ENCODE measurements around the gene JAKMIP3.
A peak's percentile ranks its signal among the peaks of the same experiment; 100 is the strongest.

Gene JAKMIP3

DNA sequence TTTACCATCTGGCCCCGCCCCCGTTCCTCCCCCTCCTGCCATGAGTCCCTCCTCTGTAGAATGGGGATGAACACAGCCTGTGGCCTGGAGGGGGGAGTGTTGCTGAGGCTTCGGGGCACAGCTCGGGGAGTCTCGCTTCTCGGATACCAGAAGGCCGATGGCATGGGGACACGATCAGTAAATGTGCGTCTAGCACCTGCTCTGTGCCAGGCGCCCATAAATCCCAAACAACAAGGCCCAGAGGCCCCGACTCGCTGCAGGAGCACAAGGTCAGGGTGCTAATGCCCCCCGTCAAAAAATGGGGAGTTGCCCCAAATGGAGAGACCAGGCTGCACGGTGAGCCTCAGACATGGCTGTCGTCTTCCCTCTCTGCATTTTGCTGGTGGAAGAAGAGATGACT, 40.7 kb downstream of the JAKMIP3 start:
- H3K4me1 ChIP-seq (ENCODE audit: control insufficient read depth, insufficient read depth, low read length), result no peaks in the 10 kb centered on the region

GRCh38 chr10:132107186-132107948, 41.6 kb downstream of the JAKMIP3 start:
- no peaks in the 10 kb centered on the region for H3K36me3 ChIP-seq (ENCODE audit: control insufficient read depth, insufficient read depth, low read length)
- no peaks in the 10 kb centered on the region for H3K4me1 ChIP-seq (ENCODE audit: control insufficient read depth, insufficient read depth, low read length)
- no peak overlapping the region for H3K9ac ChIP-seq (ENCODE audit: low read depth, low read length)

More for the DNA sequence above, 40.7 kb downstream of the JAKMIP3 start:
- H3K36me3 ChIP-seq (ENCODE audit: control insufficient read depth, insufficient read depth, low read length), result no peaks in the 10 kb centered on the region
- H3K4me3 ChIP-seq (ENCODE audit: low read depth, low read length), result no peak overlapping the region
- no peaks in the 10 kb centered on the region for H3K27me3 ChIP-seq (ENCODE audit: control insufficient read depth, insufficient read depth, low read length)
- no peak overlapping the region for H3K9ac ChIP-seq (ENCODE audit: low read depth, low read length)
- H3K27ac ChIP-seq (ENCODE audit: low read depth, low read length), result no peak overlapping the region
- H3K9me3 ChIP-seq (ENCODE audit: control insufficient read depth, insufficient read depth, low read length), result no peaks in the 10 kb centered on the region

DNA sequence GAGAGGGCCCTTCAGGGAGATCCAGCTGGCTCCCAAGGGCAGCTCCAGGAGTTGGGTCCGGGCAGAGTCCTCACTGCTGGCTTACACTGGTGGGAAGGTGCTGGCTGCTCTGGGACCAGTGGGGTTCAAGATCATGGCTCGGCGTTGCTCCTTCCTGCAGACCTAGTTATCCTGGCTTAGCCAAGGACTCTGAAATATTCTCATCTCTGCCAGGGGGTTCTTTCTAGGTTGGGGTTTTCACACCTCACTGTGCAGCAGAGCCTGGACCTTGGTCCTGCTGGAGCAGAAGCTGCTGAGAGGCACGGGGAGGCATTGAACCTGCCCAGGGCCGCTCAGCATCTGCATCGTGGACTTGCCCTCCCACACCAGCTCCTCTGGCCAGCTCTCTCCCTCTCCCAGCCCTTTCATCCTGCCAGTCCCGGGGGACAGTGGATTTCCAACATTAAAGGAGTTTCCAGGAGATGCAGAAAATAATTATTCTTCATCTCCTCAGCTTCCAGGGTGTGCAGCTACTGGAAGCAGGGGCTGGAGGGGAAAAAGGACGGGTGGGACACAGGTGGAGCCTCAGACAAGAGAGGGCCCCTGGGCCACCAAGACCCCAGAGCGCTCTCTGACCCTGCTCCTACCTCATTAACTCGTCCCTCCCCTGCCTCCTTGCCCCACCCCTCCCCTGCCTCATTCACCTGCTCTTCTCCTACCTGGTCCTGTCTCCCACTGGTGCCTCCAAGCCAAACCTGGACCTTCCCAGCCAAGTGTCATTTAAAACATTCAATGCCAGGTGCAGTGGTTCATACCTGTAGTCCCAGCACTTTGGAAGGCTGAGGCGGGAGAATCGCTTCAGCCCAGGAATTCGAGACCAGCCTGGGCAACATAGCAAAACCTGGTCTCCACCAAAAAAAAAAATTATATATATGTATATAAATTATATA, 42.5 kb downstream of the JAKMIP3 start:
- Histone ChIP-seq H3K4me1 (ENCODE audit: control insufficient read depth, insufficient read depth, low read length) (no peaks in the 10 kb centered on the region), H3K36me3 (ENCODE audit: control insufficient read depth, insufficient read depth, low read length) (no peaks in the 10 kb centered on the region), H3K4me3 (ENCODE audit: low read depth, low read length) (no peak overlapping the region), H3K27ac (ENCODE audit: low read depth, low read length) (no peak overlapping the region), H3K9me3 (ENCODE audit: control insufficient read depth, insufficient read depth, low read length) (no peaks in the 10 kb centered on the region), H3K27me3 (ENCODE audit: control insufficient read depth, insufficient read depth, low read length) (no peaks in the 10 kb centered on the region), H3K9ac (ENCODE audit: low read depth, low read length) (no peak overlapping the region)

More at GRCh38 chr10:132107186-132107948, 41.6 kb downstream of the JAKMIP3 start:
- Histone ChIP-seq H3K27me3 (ENCODE audit: control insufficient read depth, insufficient read depth, low read length) (no peaks in the 10 kb centered on the region), H3K9me3 (ENCODE audit: control insufficient read depth, insufficient read depth, low read length) (no peaks in the 10 kb centered on the region), H3K4me3 (ENCODE audit: low read depth, low read length) (no peak overlapping the region), H3K27ac (ENCODE audit: low read depth, low read length) (no peak overlapping the region)

DNA sequence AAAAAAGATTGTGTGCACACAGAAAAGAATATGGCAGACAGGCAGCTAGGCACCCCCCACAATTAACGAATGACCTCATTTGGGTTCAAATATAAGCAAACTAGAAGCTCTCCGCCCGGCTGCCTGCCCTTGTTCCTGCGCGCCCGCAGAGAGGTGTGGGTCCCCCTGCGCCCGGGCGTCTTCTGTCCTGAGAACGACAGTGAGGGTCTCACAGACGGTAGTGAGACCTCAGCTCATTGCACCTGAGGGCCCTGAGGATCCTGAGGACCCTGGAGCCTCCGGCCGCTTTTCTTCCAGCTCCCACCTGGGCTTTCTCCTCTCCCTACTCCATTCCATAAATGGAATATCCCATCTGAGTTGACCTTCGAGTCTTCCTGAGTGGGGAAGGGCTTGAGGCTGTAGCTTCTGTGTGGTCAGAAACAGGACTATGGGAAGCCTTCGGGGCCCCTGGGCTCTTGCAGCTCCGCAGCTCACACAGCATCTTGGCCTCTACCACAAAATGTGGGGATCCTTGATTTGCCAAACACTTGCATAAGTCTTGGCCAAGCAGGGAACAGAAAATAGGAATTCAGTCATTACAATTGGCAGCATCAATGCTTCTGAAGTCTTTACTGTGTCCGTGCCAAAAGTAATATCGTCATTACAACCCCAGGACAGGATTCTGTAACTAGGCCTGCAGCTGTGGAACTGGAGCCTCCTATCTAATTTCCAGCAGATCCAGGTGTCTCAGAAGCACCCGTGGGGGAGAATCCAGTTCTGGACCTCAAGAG, 43.8 kb downstream of the JAKMIP3 start:
- Histone ChIP-seq H3K4me1 (ENCODE audit: control insufficient read depth, insufficient read depth, low read length) (no peaks in the 10 kb centered on the region), H3K36me3 (ENCODE audit: control insufficient read depth, insufficient read depth, low read length) (no peaks in the 10 kb centered on the region), H3K27me3 (ENCODE audit: control insufficient read depth, insufficient read depth, low read length) (no peaks in the 10 kb centered on the region), H3K9me3 (ENCODE audit: control insufficient read depth, insufficient read depth, low read length) (no peaks in the 10 kb centered on the region), H3K9ac (ENCODE audit: low read depth, low read length) (no peak overlapping the region), H3K27ac (ENCODE audit: low read depth, low read length) (no peak overlapping the region), H3K4me3 (ENCODE audit: low read depth, low read length) (no peak overlapping the region)

DNA sequence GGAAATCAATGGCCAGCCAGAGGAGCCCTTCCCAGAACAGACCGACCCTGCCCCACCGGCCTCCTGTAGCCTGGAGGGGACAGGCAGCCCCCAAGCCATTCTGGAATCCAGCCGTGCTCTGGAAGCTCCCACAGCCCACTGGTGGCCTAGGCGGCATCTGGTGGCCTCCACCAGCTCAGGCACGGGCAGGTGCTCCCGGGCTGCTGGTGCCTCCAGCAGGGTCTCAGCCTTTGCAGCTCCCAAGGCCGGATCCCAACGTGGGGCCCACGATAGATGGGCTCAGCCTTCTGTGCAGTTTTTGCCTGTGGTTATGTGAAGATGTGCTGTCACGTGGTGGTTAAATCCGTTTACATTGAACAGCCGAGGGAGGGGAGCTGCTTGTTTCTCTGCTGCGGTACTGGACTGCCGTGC, 44.4 kb downstream of the JAKMIP3 start:
- Histone ChIP-seq H3K9ac (ENCODE audit: low read depth, low read length) (no peak overlapping the region), H3K4me3 (ENCODE audit: low read depth, low read length) (no peak overlapping the region), H3K36me3 (ENCODE audit: control insufficient read depth, insufficient read depth, low read length) (no peaks in the 10 kb centered on the region), H3K27me3 (ENCODE audit: control insufficient read depth, insufficient read depth, low read length) (no peaks in the 10 kb centered on the region), H3K9me3 (ENCODE audit: control insufficient read depth, insufficient read depth, low read length) (no peaks in the 10 kb centered on the region), H3K27ac (ENCODE audit: low read depth, low read length) (no peak overlapping the region), H3K4me1 (ENCODE audit: control insufficient read depth, insufficient read depth, low read length) (no peaks in the 10 kb centered on the region)

DNA sequence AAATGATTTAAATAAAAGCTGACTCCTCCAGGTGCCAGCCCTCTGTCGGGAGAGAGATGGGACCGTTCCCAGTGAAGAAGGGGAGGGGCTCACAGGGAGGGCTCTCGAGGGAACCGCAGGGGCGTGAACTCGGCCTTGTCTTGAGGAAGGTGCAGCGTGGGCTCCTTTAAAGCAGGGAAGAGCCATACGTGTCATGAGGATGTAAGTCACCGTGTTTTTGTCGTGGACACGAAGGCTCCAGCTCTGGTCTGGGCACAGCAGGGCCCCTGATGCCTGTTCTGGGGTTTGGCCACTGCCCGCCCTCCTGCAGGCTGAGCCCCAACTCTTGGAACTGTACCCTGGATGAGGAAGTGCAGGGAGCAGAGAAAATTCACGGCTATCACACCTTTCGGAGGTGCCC, 45.0 kb downstream of the JAKMIP3 start:
- Histone ChIP-seq H3K27me3 (ENCODE audit: control insufficient read depth, insufficient read depth, low read length) (no peaks in the 10 kb centered on the region), H3K4me3 (ENCODE audit: low read depth, low read length) (no peak overlapping the region), H3K4me1 (ENCODE audit: control insufficient read depth, insufficient read depth, low read length) (no peaks in the 10 kb centered on the region), H3K9me3 (ENCODE audit: control insufficient read depth, insufficient read depth, low read length) (no peaks in the 10 kb centered on the region), H3K27ac (ENCODE audit: low read depth, low read length) (no peak overlapping the region), H3K36me3 (ENCODE audit: control insufficient read depth, insufficient read depth, low read length) (no peaks in the 10 kb centered on the region), H3K9ac (ENCODE audit: low read depth, low read length) (no peak overlapping the region)

DNA sequence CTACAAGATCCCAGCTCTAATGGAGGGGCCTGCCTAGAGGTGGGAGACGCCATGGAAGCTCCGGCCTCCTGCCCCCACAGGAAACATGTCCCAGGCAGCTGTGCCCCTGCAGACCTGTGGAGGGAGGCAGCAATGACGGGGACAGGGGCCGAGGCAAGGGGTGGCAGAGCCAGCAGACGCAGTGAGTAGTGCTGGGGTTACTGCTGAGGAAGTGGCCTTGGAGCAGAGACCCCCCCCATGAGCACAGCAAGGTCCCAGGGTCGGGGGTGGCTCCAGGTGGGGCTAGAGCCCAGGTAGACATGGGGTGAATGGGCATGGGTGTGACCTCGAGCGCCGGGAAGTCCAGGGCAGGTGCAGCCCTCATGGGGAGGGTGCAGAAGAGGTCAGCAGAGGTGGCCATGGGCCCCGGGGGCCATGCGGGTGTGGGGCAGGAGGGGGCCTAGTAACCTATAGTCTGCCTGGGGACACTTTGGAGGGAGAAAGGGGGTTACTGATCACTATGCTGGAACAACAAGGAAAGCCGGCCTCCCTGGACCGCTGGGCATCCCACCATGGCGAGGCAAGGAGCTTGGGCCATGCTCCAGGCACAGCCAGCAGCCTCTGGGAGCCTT, 45.5 kb downstream of the JAKMIP3 start:
- H3K27me3 ChIP-seq (ENCODE audit: control insufficient read depth, insufficient read depth, low read length), result no peaks in the 10 kb centered on the region
- no peak overlapping the region for H3K4me3 ChIP-seq (ENCODE audit: low read depth, low read length)
- H3K4me1 ChIP-seq (ENCODE audit: control insufficient read depth, insufficient read depth, low read length), result no peaks in the 10 kb centered on the region
- H3K9me3 ChIP-seq (ENCODE audit: control insufficient read depth, insufficient read depth, low read length), result no peaks in the 10 kb centered on the region
- H3K27ac ChIP-seq (ENCODE audit: low read depth, low read length), result no peak overlapping the region
- H3K36me3 ChIP-seq (ENCODE audit: control insufficient read depth, insufficient read depth, low read length), result no peaks in the 10 kb centered on the region
- H3K9ac ChIP-seq (ENCODE audit: low read depth, low read length), result no peak overlapping the region

GRCh38 chr10:132111871-132112341, 46.2 kb downstream of the JAKMIP3 start:
- Histone ChIP-seq H3K9me3 (ENCODE audit: control insufficient read depth, insufficient read depth, low read length) (no peaks in the 10 kb centered on the region), H3K9ac (ENCODE audit: low read depth, low read length) (no peak overlapping the region), H3K27me3 (ENCODE audit: control insufficient read depth, insufficient read depth, low read length) (no peaks in the 10 kb centered on the region), H3K36me3 (ENCODE audit: control insufficient read depth, insufficient read depth, low read length) (no peaks in the 10 kb centered on the region), H3K4me1 (ENCODE audit: control insufficient read depth, insufficient read depth, low read length) (no peaks in the 10 kb centered on the region), H3K4me3 (ENCODE audit: low read depth, low read length) (no peak overlapping the region), H3K27ac (ENCODE audit: low read depth, low read length) (no peak overlapping the region)

GRCh38 chr10:132112611-132113010, 46.9 kb downstream of the JAKMIP3 start:
- H3K9me3 ChIP-seq (ENCODE audit: control insufficient read depth, insufficient read depth, low read length), result no peaks in the 10 kb centered on the region
- no peak overlapping the region for H3K4me3 ChIP-seq (ENCODE audit: low read depth, low read length)
- H3K36me3 ChIP-seq (ENCODE audit: control insufficient read depth, insufficient read depth, low read length), result no peaks in the 10 kb centered on the region
- H3K9ac ChIP-seq (ENCODE audit: low read depth, low read length), result no peak overlapping the region
- H3K4me1 ChIP-seq (ENCODE audit: control insufficient read depth, insufficient read depth, low read length), result no peaks in the 10 kb centered on the region
- H3K27me3 ChIP-seq (ENCODE audit: control insufficient read depth, insufficient read depth, low read length), result no peaks in the 10 kb centered on the region
- no peak overlapping the region for H3K27ac ChIP-seq (ENCODE audit: low read depth, low read length)

DNA sequence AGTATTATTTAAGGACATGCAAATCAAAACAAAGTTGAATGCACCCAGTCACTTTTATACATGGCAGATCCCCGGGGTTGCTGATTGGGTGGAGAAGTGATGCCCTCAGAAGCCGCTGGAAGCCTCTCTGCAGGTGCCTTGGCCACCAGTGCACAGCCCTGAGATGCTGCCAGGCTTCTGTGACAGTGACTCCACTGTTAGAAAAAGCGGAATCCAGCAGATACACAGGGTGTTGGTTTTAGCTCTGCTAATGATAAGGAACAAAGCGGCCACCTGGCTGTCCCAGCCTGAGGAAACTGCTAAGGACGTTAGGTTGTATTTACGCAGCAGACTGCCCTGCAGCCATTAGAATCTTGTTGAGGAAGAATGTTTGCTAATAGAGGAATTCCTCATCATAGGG, 47.5 kb downstream of the JAKMIP3 start:
- H3K27ac ChIP-seq (ENCODE audit: low read depth, low read length), result peak overlapping the region; percentile 20
- H3K36me3 ChIP-seq (ENCODE audit: control insufficient read depth, insufficient read depth, low read length), result no peaks in the 10 kb centered on the region
- no peak overlapping the region for H3K4me3 ChIP-seq (ENCODE audit: low read depth, low read length)
- no peak overlapping the region for H3K9ac ChIP-seq (ENCODE audit: low read depth, low read length)
- no peaks in the 10 kb centered on the region for H3K27me3 ChIP-seq (ENCODE audit: control insufficient read depth, insufficient read depth, low read length)
- no peaks in the 10 kb centered on the region for H3K4me1 ChIP-seq (ENCODE audit: control insufficient read depth, insufficient read depth, low read length)
- no peaks in the 10 kb centered on the region for H3K9me3 ChIP-seq (ENCODE audit: control insufficient read depth, insufficient read depth, low read length)
